Stimulated activated CD8-positive, alpha-beta memory T cell treated with anti-CD3 and anti-CD28 coated beads, Interleukin-15, amount 100 ng/mL, for 48 hours (primary cell): ENCODE results near the gene DTX1.

Experiments
- DNase-seq, 2 donors: peaks; one replicate each; pipeline ENCODE4 v3.0.0-alpha.2; 2020; ENCODE audit warnings: low read depth in 2 of 2

DTX1 gene

GRCh38 chr12:113071135-113072112 is 14.9 kb downstream of the DTX1 start:
- DNase-seq = no peak

- no peak for DNase-seq
Observed at GRCh38 chr12:113072136-113072535, 15.6 kb downstream of the DTX1 start.

GRCh38 chr12:113073586-113073985 is 17.1 kb downstream of the DTX1 start:
- DNase-seq = no peak

- no peak for DNase-seq
Observed at GRCh38 chr12:113075137-113075683, 18.7 kb downstream of the DTX1 start.

GRCh38 chr12:113077057-113077858 is 20.7 kb downstream of the DTX1 start:
- DNase-seq = no peak

- DNase-seq = no peak
Observed at GRCh38 chr12:113077859-113078255, 21.3 kb downstream of the DTX1 start.

- DNase-seq = no peak
Observed at GRCh38 chr12:113081873-113082272, 25.3 kb downstream of the DTX1 start.

- no peak for DNase-seq
Observed at GRCh38 chr12:113082486-113083148, 26.1 kb downstream of the DTX1 start.

- DNase-seq = no peak
Observed at GRCh38 chr12:113083863-113084435, 27.4 kb downstream of the DTX1 start.

- DNase-seq = no peak
Observed at GRCh38 chr12:113086249-113087164, 30.0 kb downstream of the DTX1 start.

- DNase-seq = no peak
Observed at GRCh38 chr12:113087193-113087592, 30.7 kb downstream of the DTX1 start.

GRCh38 chr12:113088037-113088436 is 31.5 kb downstream of the DTX1 start:
- DNase-seq = no peak

- DNase-seq = peak; percentile 41 to 60
Observed at GRCh38 chr12:113088971-113089756, 32.6 kb downstream of the DTX1 start.

GRCh38 chr12:113089839-113090238 is 33.3 kb downstream of the DTX1 start:
- no peak for DNase-seq

- no peak for DNase-seq
Observed at GRCh38 chr12:113090740-113091139, 34.2 kb downstream of the DTX1 start.

- DNase-seq = no peak
Observed at GRCh38 chr12:113091506-113091905, 35.0 kb downstream of the DTX1 start.

GRCh38 chr12:113092607-113093408 is 36.3 kb downstream of the DTX1 start:
- no peak for DNase-seq

- DNase-seq = no peak
Observed at GRCh38 chr12:113093409-113094101, 37.0 kb downstream of the DTX1 start.
